ENCODE results near the gene TMEM62. TPM values are rescaled to one million over a fixed set of nuclear protein-coding genes. Genes with fewer than 3 reads are reported as not detected.

The TMEM62 gene
- total and polyA plus RNA-seq, 2 of the 8 experiments (the other 6 are each of a cell fraction or from before 2014, with no cell fraction given): 2.0 to 4.0 TPM

- H2BK12ac ChIP-seq (ENCODE audit: low read depth, low read length): no peak overlapping the region
- no peaks in the 10 kb centered on the region for H3K79me2 ChIP-seq (ENCODE audit: control insufficient read depth in 1 of 2, insufficient read depth in 2 of 2, low read length in 2 of 2)
- no peaks in the 10 kb centered on the region for H3K27me3 ChIP-seq (replicated peaks in 1 of 4; ENCODE audit: control insufficient read depth in 3 of 4, extremely low read depth in 1 of 4, insufficient read depth in 3 of 4, low read length in 3 of 4)
- POLR2A ChIA-PET (ENCODE audit: partially characterized antibody): interaction anchor here (0.8 to 1.7 kb wide), 2 partner anchors 18 to 125 kb away, joined by 3 to 4 read pairs; no protein-coding TSS in a partner anchor
- no peaks in the 10 kb centered on the region for H4K20me1 ChIP-seq (replicated peaks in 1 of 2; ENCODE audit: control insufficient read depth in 1 of 2, insufficient read depth in 2 of 2, low read length in 2 of 2)
- H2AFZ ChIP-seq (ENCODE audit: low read length): no peak overlapping the region
- no peak overlapping the region for H3K4ac ChIP-seq (replicated peaks; ENCODE audit: insufficient read length, low read depth, low read length)
- 89% methylated on average over 10 of the region's 10 CpGs; no CpG with 5 or more reads in 1 of the 2 experiments for WGBS, 2 experiments (ENCODE audit: extremely low coverage in 1 of 2, insufficient coverage in 1 of 2, insufficient read length in 1 of 2, insufficient replicate concordance in 2 of 2, low coverage in 1 of 2, low lambda C conversion rate in 2 of 2, missing lambda C conversion rate in 1 of 2)
- no peak overlapping the region for H3K23ac ChIP-seq (ENCODE audit: insufficient read length)
- H3K79me1 ChIP-seq (ENCODE audit: low read depth, low read length): no peaks in the 10 kb centered on the region
- H2BK120ac ChIP-seq (replicated peaks; ENCODE audit: low read depth, low read length): no peak overlapping the region
- H3K36me3 ChIP-seq (ENCODE audit: control insufficient read depth in 2 of 4, insufficient read depth in 4 of 4, low read length in 3 of 4): peaks cover 0 to 11% (median 0%) of the 10 kb centered on the region in 4 experiments; a peak in 4 of 8 replicates
- H3K4me2 ChIP-seq (ENCODE audit: insufficient read depth in 1 of 2, low read depth in 2 of 2, low read length in 2 of 2): no peak overlapping the region
- DNase-seq (ENCODE audit: low read depth in 1 of 2, low spot score in 2 of 2): no peak
- no peak overlapping the region for H2AK5ac ChIP-seq (ENCODE audit: low read depth, low read length)
- H3K27ac ChIP-seq (ENCODE audit: low read depth, low read length): no peak overlapping the region
- H3K18ac ChIP-seq (ENCODE audit: extremely low read depth, low read length): no peak overlapping the region
- H4K91ac ChIP-seq (replicated peaks; ENCODE audit: insufficient read length, low read length): no peak overlapping the region
- H3K56ac ChIP-seq (replicated peaks; ENCODE audit: insufficient read length, low read depth, low read length): no peak overlapping the region
- no peak for FAIRE-seq
- no peak overlapping the region for H3K14ac ChIP-seq (ENCODE audit: insufficient read length)
- TF ChIP-seq SIX5 (IDR thresholded peaks at IDR 0.05; ENCODE audit: low read depth, low read length): no peak
- TF ChIP-seq TEAD4 (IDR thresholded peaks at IDR 0.05; ENCODE audit: low read depth, low read length): no peak
- no peak for TF ChIP-seq CBX5 (IDR thresholded peaks at IDR 0.05; ENCODE audit: low read depth, low read length)
- TF ChIP-seq, protein P1, sequence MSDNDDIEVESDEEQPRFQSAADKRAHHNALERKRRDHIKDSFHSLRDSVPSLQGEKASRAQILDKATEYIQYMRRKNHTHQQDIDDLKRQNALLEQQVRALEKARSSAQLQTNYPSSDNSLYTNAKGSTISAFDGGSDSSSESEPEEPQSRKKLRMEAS (IDR thresholded peaks at IDR 0.05): no peak
- TF ChIP-seq RNF2 (IDR thresholded peaks at IDR 0.05; ENCODE audit: borderline replicate concordance, low read depth, low read length, missing control alignments, poor library complexity, severe bottlenecking): no peak
- H3K23me2 ChIP-seq (ENCODE audit: low read depth, low read length): no peaks in the 10 kb centered on the region
- H3K4me1 ChIP-seq (replicated peaks in 1 of 4; ENCODE audit: control insufficient read depth in 3 of 4, insufficient read depth in 4 of 4, low read length in 3 of 4): no peaks in the 10 kb centered on the region
- no peak overlapping the region for H2BK15ac ChIP-seq (ENCODE audit: low read length)
- CTCF ChIA-PET (ENCODE audit: partially characterized antibody): interaction anchor here (0.6 to 7.5 kb wide), 6 partner anchors 7 to 159 kb away, joined by 3 to 58 read pairs (median 8); no protein-coding TSS in a partner anchor
- H2BK5ac ChIP-seq (ENCODE audit: low read depth, low read length): no peak overlapping the region
- no peak overlapping the region for H2BK20ac ChIP-seq (ENCODE audit: low read length)
- no peak overlapping the region for H3K9ac ChIP-seq (replicated peaks in 1 of 4; ENCODE audit: extremely low read depth in 1 of 4, low read depth in 3 of 4, low read length in 3 of 4)
- peaks cover 0 to 6% of the 10 kb centered on the region in 2 experiments; a peak in 1 of 4 replicates for H3K9me3 ChIP-seq (ENCODE audit: insufficient read depth in 2 of 2, low read depth in 1 of 2, low read length in 1 of 2)
- H4K5ac ChIP-seq (ENCODE audit: insufficient read length, low read depth, low read length): no peak overlapping the region
- no peak overlapping the region for H3K4me3 ChIP-seq (ENCODE audit: extremely low read depth in 1 of 4, insufficient read depth in 2 of 4, low read depth in 3 of 4, low read length in 4 of 4)
- H4K8ac ChIP-seq (ENCODE audit: extremely low read depth, insufficient read depth, low read length): no peak overlapping the region
These were observed 63.6 kb downstream of the TMEM62 start for GRCh38 chr15:43196760-43197548.
